Hepatocyte (in vitro differentiated cells): ENCODE data around the gene BTRC. TPM values are rescaled to one million over a fixed set of nuclear protein-coding genes. Genes with fewer than 3 reads are reported as not detected.

Experiments
- DNase-seq: peaks from one replicate; pipeline ENCODE4 v3.0.0-alpha.2; 2016; ENCODE audit warnings: low spot score
- H2AFZ ChIP-seq: fragments of 200-600 bp; sonication (generic); 2 replicates; pipeline ENCODE4 v1.6.0; 2016; ENCODE audit warnings: antibody characterized with exemption, mild to moderate bottlenecking
- H3K27ac ChIP-seq: fragments of 200-600 bp; sonication (generic); 2 replicates; pipeline ENCODE4 v1.5.1; 2016; ENCODE audit warnings: mild to moderate bottlenecking
- H3K27me3 ChIP-seq: fragments of 200-600 bp; sonication (generic); 2 replicates; pipeline ENCODE4 v1.6.1; 2016
- H3K36me3 ChIP-seq: fragments of 200-600 bp; sonication (generic); replicated peaks from 2 replicates; pipeline ENCODE4 v1.5.1; 2016; ENCODE audit warnings: low read depth; ENCODE audit not compliant: insufficient read depth
- H3K4me1 ChIP-seq: fragments of 200-600 bp; sonication (generic); 2 replicates; pipeline ENCODE4 v1.5.1; 2016; ENCODE audit warnings: mild to moderate bottlenecking, moderate library complexity; ENCODE audit not compliant: insufficient read depth
- H3K4me2 ChIP-seq: fragments of 200-600 bp; sonication (generic); 2 replicates; pipeline ENCODE4 v1.6.0; 2016
- H3K4me3 ChIP-seq: fragments of 200-600 bp; sonication (generic); 2 replicates; pipeline ENCODE4 v1.5.1; 2016; ENCODE audit warnings: mild to moderate bottlenecking
- H3K79me2 ChIP-seq: fragments of 200-600 bp; sonication (generic); 2 replicates; pipeline ENCODE4 v1.6.0; 2017; ENCODE audit warnings: mild to moderate bottlenecking
- H3K9me2 ChIP-seq: fragments of 200-600 bp; sonication (generic); replicated peaks from 2 replicates; pipeline ENCODE4 v1.6.0; 2017; ENCODE audit warnings: mild to moderate bottlenecking; ENCODE audit not compliant: insufficient read depth
- H3K9me3 ChIP-seq: fragments of 200-600 bp; sonication (generic); 2 replicates; pipeline ENCODE4 v1.5.1; 2016; ENCODE audit warnings: low read depth, mild to moderate bottlenecking
- H4K20me1 ChIP-seq: fragments of 200-600 bp; sonication (generic); 2 replicates; pipeline ENCODE4 v1.6.0; 2016; ENCODE audit warnings: mild to moderate bottlenecking; ENCODE audit not compliant: insufficient read depth, poor library complexity, severe bottlenecking
- CTCF ChIP-seq: fragments of 200-600 bp; sonication (generic); IDR thresholded peaks from 2 replicates; pipeline ENCODE4 v1.5.1; 2016; ENCODE audit warnings: antibody characterized with exemption, mild to moderate bottlenecking; ENCODE audit not compliant: poor library complexity
- EZH2 ChIP-seq: fragments of 200-600 bp; sonication (generic); IDR thresholded peaks from 2 replicates; pipeline ENCODE4 v1.6.1; 2016; ENCODE audit warnings: antibody characterized with exemption, mild to moderate bottlenecking, borderline replicate concordance
- EZH2phosphoT487 ChIP-seq: fragments of 200-600 bp; sonication (generic); IDR thresholded peaks from one replicate; pipeline ENCODE4 v1.6.1; 2018; ENCODE audit warnings: antibody characterized with exemption, mild to moderate bottlenecking, low read depth, moderate library complexity; ENCODE audit not compliant: unreplicated experiment, severe bottlenecking
- WGBS: methylation state at CpG from one replicate; pipeline ENCODE4 v1.1.6; 2016; ENCODE audit warnings: low lambda C conversion rate; ENCODE audit errors: missing lambda C conversion rate; 5-methylcytosine and 5-hydroxymethylcytosine counted together
- polyA plus RNA-seq: library from polyadenylated mRNA; unstranded; fragments of >200 nt; fragmentation: Nextera tagmentation; extraction: Ambion mirVana; gene quantifications from 2 replicates; pipeline ENCODE4 v1.2.1, GENCODE V29; 2016
- total RNA-seq: library from RNA; depleted of rRNA; stranded (reverse); fragments of >200 nt; gene quantifications from 2 replicates; pipeline ENCODE4 v1.2.3, GENCODE V29; 2014

Gene BTRC
- total and polyA plus RNA-seq, 2 experiments from 2014 or later: 14.5 to 24.3 TPM

- Histone ChIP-seq H3K79me2 (no peaks in the 10 kb centered on the region), H3K4me1 (no peaks in the 10 kb centered on the region), H4K20me1 (no peaks in the 10 kb centered on the region), H3K9me3 (no peaks in the 10 kb centered on the region), H3K4me3 (no peak overlapping the region), H3K36me3 (no peaks in the 10 kb centered on the region), H3K27me3 (no peaks in the 10 kb centered on the region), H2AFZ (no peak overlapping the region), H3K27ac (no peak overlapping the region), H3K9me2 (no peaks in the 10 kb centered on the region), H3K4me2 (no peak overlapping the region)
- DNase-seq: no peak
- no peak for TF ChIP-seq EZH2phosphoT487
- no peak for TF ChIP-seq EZH2
- 98% methylated on average over 3 of the region's 3 CpGs for WGBS
Measured at GRCh38 chr10:101552442-101552841, 198.5 kb downstream of the BTRC start.

GRCh38 chr10:101557541-101557940, 203.6 kb downstream of the BTRC start:
- Histone ChIP-seq H3K4me3 (no peak overlapping the region), H3K4me2 (no peak overlapping the region), H2AFZ (no peak overlapping the region), H4K20me1 (no peaks in the 10 kb centered on the region), H3K27ac (no peak overlapping the region), H3K4me1 (no peaks in the 10 kb centered on the region), H3K36me3 (no peaks in the 10 kb centered on the region), H3K79me2 (no peaks in the 10 kb centered on the region), H3K9me3 (no peaks in the 10 kb centered on the region), H3K27me3 (no peaks in the 10 kb centered on the region), H3K9me2 (no peaks in the 10 kb centered on the region)
- 78% methylated on average over 2 of the region's 2 CpGs for WGBS
- TF ChIP-seq EZH2phosphoT487 (no peak), CTCF (no peak), EZH2 (no peak)
- DNase-seq: no peak

GRCh38 chr10:101558204-101558603, 204.2 kb downstream of the BTRC start:
- no peaks in the 10 kb centered on the region for H3K36me3 ChIP-seq
- H3K27ac ChIP-seq: no peak overlapping the region
- H3K9me2 ChIP-seq: no peaks in the 10 kb centered on the region
- H3K4me1 ChIP-seq: no peaks in the 10 kb centered on the region
- H3K27me3 ChIP-seq: no peaks in the 10 kb centered on the region
- TF ChIP-seq CTCF (no peak), EZH2phosphoT487 (no peak), EZH2 (no peak)
- no peaks in the 10 kb centered on the region for H3K9me3 ChIP-seq
- H4K20me1 ChIP-seq: no peaks in the 10 kb centered on the region
- H3K79me2 ChIP-seq: no peaks in the 10 kb centered on the region
- H3K4me2 ChIP-seq: no peak overlapping the region
- no peak overlapping the region for H3K4me3 ChIP-seq
- WGBS: 86% methylated on average over 2 of the region's 2 CpGs
- H2AFZ ChIP-seq: no peak overlapping the region
- no peak for DNase-seq

- no peaks in the 10 kb centered on the region for H4K20me1 ChIP-seq
- no peak for TF ChIP-seq EZH2phosphoT487
- H3K4me2 ChIP-seq: no peak overlapping the region
- no peaks in the 10 kb centered on the region for H3K27me3 ChIP-seq
- no peaks in the 10 kb centered on the region for H3K9me3 ChIP-seq
- H3K27ac ChIP-seq: no peak overlapping the region
- H3K9me2 ChIP-seq: no peaks in the 10 kb centered on the region
- no peak overlapping the region for H3K4me3 ChIP-seq
- H2AFZ ChIP-seq: no peak overlapping the region
- DNase-seq: no peak
- WGBS: 79% methylated on average over 15 of the region's 18 CpGs
- H3K79me2 ChIP-seq: no peaks in the 10 kb centered on the region
- no peaks in the 10 kb centered on the region for H3K4me1 ChIP-seq
- H3K36me3 ChIP-seq: no peaks in the 10 kb centered on the region
Measured at GRCh38 chr10:101558671-101559595, 205.0 kb downstream of the BTRC start.
